Mammary epithelial cell (primary cell): Measurements from ENCODE around the gene KCNN3.

Source experiments
- CTCF ChIP-seq, 2 donors: IDR thresholded peaks in 1 of 2; conservative IDR thresholded peaks in 1 of 2; 2 replicates each; pipeline ENCODE4 v1.5.1; 2011 to 2012; ENCODE audit warnings: inconsistent platforms in 2 of 2, low read length in 2 of 2, mild to moderate bottlenecking in 2 of 2, control low read depth in 1 of 2, low read depth in 1 of 2; ENCODE audit not compliant: insufficient read depth in 1 of 2; ENCODE audit errors: extremely low read depth in 1 of 2
- EZH2 ChIP-seq: IDR thresholded peaks from 2 replicates; pipeline ENCODE4 v1.6.1; 2012; ENCODE audit warnings: low read length, inconsistent platforms, borderline replicate concordance

DNA sequence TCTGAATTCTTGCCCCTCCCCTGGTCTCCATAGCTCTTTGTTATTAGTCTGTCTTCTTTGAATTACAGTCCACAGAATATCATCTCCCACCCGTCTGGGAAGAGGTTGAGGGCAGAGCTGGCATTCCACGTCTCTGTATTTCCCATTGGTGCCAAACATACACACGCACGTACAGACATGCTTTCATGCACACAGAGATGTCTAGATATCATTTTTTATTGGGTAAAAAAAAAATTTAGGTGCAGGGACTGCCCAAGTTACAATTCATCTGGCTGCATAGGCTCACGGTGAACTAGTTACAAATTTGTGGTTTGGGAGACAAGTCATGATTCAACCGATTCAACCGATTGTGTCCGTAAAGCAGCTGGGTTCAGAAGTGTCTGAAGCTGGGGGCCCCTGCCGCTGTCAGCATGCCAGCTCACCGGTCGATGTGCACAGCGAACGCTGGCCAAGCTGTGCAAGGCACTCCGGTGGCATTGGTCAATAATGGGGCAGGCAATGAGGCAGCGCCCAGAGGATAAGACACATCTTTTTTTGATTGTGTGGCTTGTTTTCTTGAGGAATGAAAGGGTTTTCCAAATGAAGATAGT is 73.7 kb downstream of the KCNN3 start:
- TF ChIP-seq CTCF (conservative IDR thresholded peaks at IDR 0.05 in 1 of 2, IDR thresholded peaks at IDR 0.05 in 1 of 2; ENCODE audit: extremely low read depth in 1 of 2, insufficient read depth in 1 of 2, low read depth in 1 of 2, low read length in 2 of 2) (no peak), EZH2 (no peak)
